Neural cell (in vitro differentiated cells): ENCODE measurements around the gene THAP7. TPM values are rescaled to one million over a fixed set of nuclear protein-coding genes. Genes with fewer than 3 reads are reported as not detected.

ENCODE experiments used
- H2AFZ ChIP-seq: fragments of 200-600, 300-800 bp; sonication (generic), shearing (Covaris generic); 2 replicates; pipeline ENCODE4 v1.6.0; 2014; ENCODE audit warnings: low read depth, mild to moderate bottlenecking, antibody characterized with exemption, low read length, moderate library complexity
- H3F3A ChIP-seq: fragments of 200-600 bp; shearing (Covaris generic); 2 replicates; pipeline ENCODE4 v1.6.1; 2016; ENCODE audit warnings: mild to moderate bottlenecking, moderate library complexity, mixed read lengths, antibody characterized with exemption, low read length; ENCODE audit not compliant: insufficient read depth, poor library complexity, severe bottlenecking
- H3K27ac ChIP-seq: fragments of 200-600, 300-800 bp; sonication (generic), shearing (Covaris generic); 2 replicates; pipeline ENCODE4 v1.5.1; 2014; ENCODE audit warnings: mild to moderate bottlenecking, low read length, moderate library complexity
- H3K27me3 ChIP-seq: fragments of 300-800, 200-600 bp; sonication (generic), shearing (Covaris generic); 2 replicates; pipeline ENCODE4 v1.6.0; 2014; ENCODE audit warnings: mild to moderate bottlenecking, low read depth, low read length, moderate library complexity; ENCODE audit not compliant: insufficient read depth
- H3K36me3 ChIP-seq: fragments of 300-800, 200-600 bp; sonication (generic), shearing (Covaris generic); 2 replicates; pipeline ENCODE4 v1.5.1; 2014; ENCODE audit warnings: mild to moderate bottlenecking, antibody characterized with exemption, low read length, moderate library complexity; ENCODE audit not compliant: insufficient read depth
- H3K4me2 ChIP-seq: fragments of 300-800, 200-600 bp; sonication (generic), shearing (Covaris generic); 2 replicates; pipeline ENCODE4 v1.6.0; 2014; ENCODE audit warnings: mild to moderate bottlenecking, low read length
- H3K4me3 ChIP-seq: fragments of 300-800, 200-600 bp; sonication (generic), shearing (Covaris generic); 2 replicates; pipeline ENCODE4 v1.5.1; 2014; ENCODE audit warnings: mild to moderate bottlenecking, low read length, moderate library complexity
- H3K79me2 ChIP-seq: fragments of 200-600 bp; shearing (Covaris generic); replicated peaks from 2 replicates; pipeline ENCODE4 v1.6.0; 2014; ENCODE audit warnings: mild to moderate bottlenecking, low read length, moderate library complexity; ENCODE audit not compliant: insufficient read depth
- H3K9ac ChIP-seq: fragments of 300-800, 200-600 bp; sonication (generic), shearing (Covaris generic); 2 replicates; pipeline ENCODE4 v1.6.1; 2016; ENCODE audit warnings: mild to moderate bottlenecking, low read length, mixed read lengths
- H3K9me2 ChIP-seq: fragments of 200-600 bp; shearing (Covaris generic); 2 replicates; pipeline ENCODE4 v1.6.1; 2016; ENCODE audit warnings: mild to moderate bottlenecking, low read length, mixed read lengths; ENCODE audit not compliant: insufficient read depth
- H3K9me3 ChIP-seq: fragments of 200-600, 300-800 bp; sonication (generic), shearing (Covaris generic); 2 replicates; pipeline ENCODE4 v1.6.1; 2016; ENCODE audit warnings: mild to moderate bottlenecking, mixed run types, low read length, moderate library complexity, mixed read lengths
- H4K20me1 ChIP-seq: fragments of 200-600 bp; shearing (Covaris generic); 2 replicates; pipeline ENCODE4 v1.6.1; 2016; ENCODE audit warnings: mild to moderate bottlenecking, mixed run types; ENCODE audit not compliant: insufficient read depth
- CTCF ChIP-seq: fragments of 450-650 bp; IDR thresholded peaks from 2 replicates; pipeline ENCODE4 v1.5.1; 2014; ENCODE audit warnings: antibody characterized with exemption, mild to moderate bottlenecking, moderate library complexity; ENCODE audit not compliant: poor library complexity, severe bottlenecking
- EP300 ChIP-seq: fragments of 450-650 bp; conservative IDR thresholded peaks from 2 replicates; pipeline ENCODE4 v1.6.1; 2014; ENCODE audit warnings: antibody characterized with exemption, mild to moderate bottlenecking, moderate library complexity; ENCODE audit not compliant: poor library complexity, severe bottlenecking
- EZH2 ChIP-seq: fragments of 200-600, 300-800 bp; shearing (Covaris generic), sonication (generic); IDR thresholded peaks from 2 replicates; pipeline ENCODE4 v1.6.1; 2014; ENCODE audit warnings: antibody characterized with exemption, low read length, borderline replicate concordance, mild to moderate bottlenecking; ENCODE audit not compliant: insufficient read depth, poor library complexity, severe bottlenecking
- MXI1 ChIP-seq: fragments of 450-650 bp; conservative IDR thresholded peaks from 2 replicates; pipeline ENCODE4 v1.6.1; 2014; ENCODE audit warnings: antibody characterized with exemption, mild to moderate bottlenecking; ENCODE audit not compliant: poor library complexity, severe bottlenecking
- POLR2AphosphoS5 ChIP-seq: IDR thresholded peaks from 2 replicates; pipeline ENCODE4 v1.6.1; 2012
- RAD21 ChIP-seq: fragments of 450-650 bp; conservative IDR thresholded peaks from 2 replicates; pipeline ENCODE4 v1.6.1; 2014; ENCODE audit warnings: antibody characterized with exemption, mild to moderate bottlenecking, moderate library complexity
- REST ChIP-seq: IDR thresholded peaks from 2 replicates; pipeline ENCODE4 v1.6.1; 2012; ENCODE audit warnings: borderline replicate concordance
- SMC3 ChIP-seq: fragments of 450-650 bp; conservative IDR thresholded peaks from 2 replicates; pipeline ENCODE4 v1.6.1; 2014; ENCODE audit warnings: antibody characterized with exemption, mild to moderate bottlenecking, moderate library complexity; ENCODE audit not compliant: poor library complexity
- TAF1 ChIP-seq: IDR thresholded peaks from 2 replicates; pipeline ENCODE4 v1.6.1; 2012; ENCODE audit warnings: low read depth
- polyA plus RNA-seq: library from polyadenylated mRNA; depleted of rRNA; stranded (reverse); fragments of >200 nt; gene quantifications from 2 replicates; pipeline ENCODE4 v1.2.3, GENCODE V29; 2014

The THAP7 gene
- polyA plus RNA-seq, 1 donor from 2014 or later, result 28.7 TPM

GRCh38 chr22:20974336-20974955, 27.5 kb downstream of the THAP7 start:
- Histone ChIP-seq H3K9me3 (no peaks in the 10 kb centered on the region), H3K4me2 (no peak overlapping the region), H4K20me1 (no peaks in the 10 kb centered on the region), H3K9me2 (no peaks in the 10 kb centered on the region), H3K36me3 (no peaks in the 10 kb centered on the region), H3F3A (no peaks in the 10 kb centered on the region), H3K4me3 (no peak overlapping the region), H3K27me3 (no peaks in the 10 kb centered on the region), H3K9ac (no peak overlapping the region), H3K79me2 (no peaks in the 10 kb centered on the region), H3K27ac (no peak overlapping the region), H2AFZ (no peak overlapping the region)
- TF ChIP-seq TAF1, result no peak
- no peak for TF ChIP-seq SMC3
- no peak for TF ChIP-seq REST
- no peak for TF ChIP-seq CTCF
- no peak for TF ChIP-seq EZH2
- TF ChIP-seq RAD21, result no peak
- no peak for TF ChIP-seq POLR2AphosphoS5
- TF ChIP-seq MXI1, result no peak
- TF ChIP-seq EP300, result no peak

GRCh38 chr22:20973634-20974286, 28.2 kb downstream of the THAP7 start:
- H3K4me3 ChIP-seq, result no peak overlapping the region
- H3F3A ChIP-seq, result no peaks in the 10 kb centered on the region
- no peak overlapping the region for H2AFZ ChIP-seq
- H4K20me1 ChIP-seq, result no peaks in the 10 kb centered on the region
- no peak overlapping the region for H3K9ac ChIP-seq
- no peaks in the 10 kb centered on the region for H3K27me3 ChIP-seq
- H3K9me2 ChIP-seq, result no peaks in the 10 kb centered on the region
- H3K27ac ChIP-seq, result no peak overlapping the region
- no peaks in the 10 kb centered on the region for H3K36me3 ChIP-seq
- no peak for TF ChIP-seq SMC3
- TF ChIP-seq REST, result no peak
- TF ChIP-seq TAF1, result no peak
- TF ChIP-seq RAD21, result no peak
- no peak for TF ChIP-seq CTCF
- no peak for TF ChIP-seq POLR2AphosphoS5
- TF ChIP-seq MXI1, result no peak
- TF ChIP-seq EP300, result no peak
- no peak for TF ChIP-seq EZH2
- no peaks in the 10 kb centered on the region for H3K79me2 ChIP-seq
- H3K4me2 ChIP-seq, result no peak overlapping the region
- no peaks in the 10 kb centered on the region for H3K9me3 ChIP-seq
